OCI-LY7 (cell line): ENCODE data around the gene AFF2. TPM values are rescaled to one million over a fixed set of nuclear protein-coding genes. Genes with fewer than 3 reads are reported as not detected.

ENCODE experiments used
- BruUV-seq: library from RNA; stranded (reverse); fragments of 400-500 nt; replicated peaks from 2 replicates; lab custom pipeline; 2021; lab: Mats Ljungman, UMichigan
- CTCF ChIA-PET: fragments of 300-600 bp; sonication (Branson Sonifier 250); formaldehyde crosslinking; loops from one replicate; lab custom pipeline; 2022; ENCODE audit warnings: antibody characterized with exemption; ENCODE audit not compliant: unreplicated experiment; lab: Charles Lee
- POLR2A ChIA-PET: fragments of 300-600 bp; sonication (Branson Sonifier 250); formaldehyde crosslinking; loops from one replicate; lab custom pipeline; 2022; ENCODE audit warnings: antibody characterized with exemption; lab: Charles Lee
- DNase-seq: peaks from one replicate; pipeline ENCODE4 v3.0.0-alpha.2; 2015; ENCODE audit warnings: low spot score
- H2AFZ ChIP-seq: fragments of 200-600 bp; sonication (generic), shearing (Covaris generic); 2 replicates; pipeline ENCODE4 v1.6.1; 2014; ENCODE audit warnings: mild to moderate bottlenecking, antibody characterized with exemption, low read length, moderate library complexity
- H3K27ac ChIP-seq: fragments of 200-600 bp; sonication (generic); 2 replicates; pipeline ENCODE4 v1.5.1; 2014; ENCODE audit warnings: mixed run types, low read depth, mild to moderate bottlenecking, moderate library complexity, low read length, inconsistent platforms; ENCODE audit not compliant: poor library complexity, severe bottlenecking
- H3K36me3 ChIP-seq: fragments of 200-600 bp; sonication (generic); 2 replicates; pipeline ENCODE4 v1.6.1; 2014; ENCODE audit warnings: mild to moderate bottlenecking, antibody characterized with exemption, low read length, moderate library complexity, mixed read lengths; ENCODE audit not compliant: insufficient read depth
- H3K4me1 ChIP-seq: fragments of 200-600 bp; sonication (generic); 2 replicates; pipeline ENCODE4 v1.5.1; 2014; ENCODE audit warnings: mild to moderate bottlenecking, low read length; ENCODE audit not compliant: insufficient read depth, poor library complexity, severe bottlenecking
- H3K4me2 ChIP-seq: fragments of 200-600 bp; sonication (generic); 2 replicates; pipeline ENCODE4 v1.6.1; 2014; ENCODE audit warnings: mild to moderate bottlenecking, low read length
- H3K4me3 ChIP-seq: fragments of 200-600 bp; sonication (generic); 2 replicates; pipeline ENCODE4 v1.5.1; 2014; ENCODE audit warnings: mild to moderate bottlenecking, low read depth, low read length; ENCODE audit not compliant: poor library complexity, severe bottlenecking
- H3K79me2 ChIP-seq: fragments of 200-600 bp; sonication (generic); 2 replicates; pipeline ENCODE4 v1.6.1; 2016; ENCODE audit warnings: low read depth, mild to moderate bottlenecking, low read length, moderate library complexity, mixed read lengths; ENCODE audit not compliant: insufficient read depth
- H3K9me2 ChIP-seq: fragments of 200-600 bp; sonication (generic); 2 replicates; pipeline ENCODE4 v1.6.1; 2016; ENCODE audit warnings: mild to moderate bottlenecking, low read length, mixed read lengths; ENCODE audit not compliant: insufficient read depth
- H3K9me3 ChIP-seq: fragments of 200-600 bp; sonication (generic); 2 replicates; pipeline ENCODE4 v1.6.1; 2014; ENCODE audit warnings: mild to moderate bottlenecking, mixed run types, low read length, mixed read lengths
- H4K20me1 ChIP-seq: fragments of 200-600 bp; sonication (generic); 2 replicates; pipeline ENCODE4 v1.6.1; 2014; ENCODE audit warnings: mild to moderate bottlenecking, antibody characterized with exemption, low read length, moderate library complexity, mixed read lengths; ENCODE audit not compliant: insufficient read depth
- EZH2phosphoT487 ChIP-seq: fragments of 200-600 bp; sonication (generic); IDR thresholded peaks from 2 replicates; pipeline ENCODE4 v1.6.1; 2018; ENCODE audit warnings: low read depth, borderline replicate concordance, mild to moderate bottlenecking, mixed run types, antibody characterized with exemption, low read length, moderate library complexity, mixed read lengths
- intact Hi-C: fragments of 100-400 bp; cut with micrococcal nuclease; formaldehyde crosslinking; loops from one replicate; pipeline ENCODE4 v1.10.0; 2022; ENCODE audit not compliant: unreplicated experiment
- total RNA-seq, 2 experiments: library from RNA; depleted of rRNA in 1 of 2; stranded (reverse); fragments of >200 nt in 1 of 2; shearing (Covaris generic) in 1 of 2; gene quantifications; 2 replicates each; pipeline ENCODE4 v1.2.3, GENCODE V29; 2014 to 2022
- TF ChIP-seq, protein P1 (sequence below): fragments of 200-600 bp; sonication (generic); conservative IDR thresholded peaks from 2 replicates; pipeline ENCODE4 v1.5.1; 2014; ENCODE audit warnings: mild to moderate bottlenecking, antibody characterized with exemption, low read length, moderate library complexity, mixed read lengths

AFF2 gene
- total RNA-seq, 2 experiments from 2014 or later: 102 to 106 TPM

DNA sequence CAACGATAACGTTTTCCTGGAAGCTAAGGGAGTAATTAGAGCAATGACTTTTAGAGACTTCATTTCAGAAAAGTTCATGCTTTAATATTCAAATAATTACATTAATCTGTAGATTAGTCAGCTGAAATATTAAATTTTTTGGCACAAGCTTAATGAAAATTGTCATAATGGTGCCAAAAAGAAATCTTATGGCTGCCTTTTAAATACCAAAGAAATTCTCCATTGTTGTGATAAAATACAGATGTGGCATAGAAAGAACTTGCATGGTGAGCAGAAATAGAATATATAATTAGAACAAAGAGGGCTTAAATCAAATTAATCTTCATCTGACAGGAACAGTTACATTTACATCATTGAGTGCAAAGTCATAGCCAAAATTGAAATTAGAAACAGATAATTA lies 263.5 kb downstream of the AFF2 start:
- Histone ChIP-seq H3K4me2 (no peak overlapping the region), H3K79me2 (peaks cover 6% of the 10 kb centered on the region; the same call in 1 of the 2 replicates), H3K4me3 (no peak overlapping the region), H3K4me1 (no peaks in the 10 kb centered on the region), H2AFZ (no peak overlapping the region), H4K20me1 (no peaks in the 10 kb centered on the region), H3K27ac (no peak overlapping the region), H3K9me2 (no peaks in the 10 kb centered on the region), H3K9me3 (no peaks in the 10 kb centered on the region), H3K36me3 (no peaks in the 10 kb centered on the region; the same call in 1 of the 2 replicates)
- BruUV-seq: no TSS peak
- TF ChIP-seq, protein P1, sequence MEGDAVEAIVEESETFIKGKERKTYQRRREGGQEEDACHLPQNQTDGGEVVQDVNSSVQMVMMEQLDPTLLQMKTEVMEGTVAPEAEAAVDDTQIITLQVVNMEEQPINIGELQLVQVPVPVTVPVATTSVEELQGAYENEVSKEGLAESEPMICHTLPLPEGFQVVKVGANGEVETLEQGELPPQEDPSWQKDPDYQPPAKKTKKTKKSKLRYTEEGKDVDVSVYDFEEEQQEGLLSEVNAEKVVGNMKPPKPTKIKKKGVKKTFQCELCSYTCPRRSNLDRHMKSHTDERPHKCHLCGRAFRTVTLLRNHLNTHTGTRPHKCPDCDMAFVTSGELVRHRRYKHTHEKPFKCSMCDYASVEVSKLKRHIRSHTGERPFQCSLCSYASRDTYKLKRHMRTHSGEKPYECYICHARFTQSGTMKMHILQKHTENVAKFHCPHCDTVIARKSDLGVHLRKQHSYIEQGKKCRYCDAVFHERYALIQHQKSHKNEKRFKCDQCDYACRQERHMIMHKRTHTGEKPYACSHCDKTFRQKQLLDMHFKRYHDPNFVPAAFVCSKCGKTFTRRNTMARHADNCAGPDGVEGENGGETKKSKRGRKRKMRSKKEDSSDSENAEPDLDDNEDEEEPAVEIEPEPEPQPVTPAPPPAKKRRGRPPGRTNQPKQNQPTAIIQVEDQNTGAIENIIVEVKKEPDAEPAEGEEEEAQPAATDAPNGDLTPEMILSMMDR: no peak
- TF ChIP-seq EZH2phosphoT487: no peak
- no peak for DNase-seq
- ChIA-PET POLR2A (no interaction called here), CTCF (no interaction called here)
- intact Hi-C loops: no loop called here

DNA sequence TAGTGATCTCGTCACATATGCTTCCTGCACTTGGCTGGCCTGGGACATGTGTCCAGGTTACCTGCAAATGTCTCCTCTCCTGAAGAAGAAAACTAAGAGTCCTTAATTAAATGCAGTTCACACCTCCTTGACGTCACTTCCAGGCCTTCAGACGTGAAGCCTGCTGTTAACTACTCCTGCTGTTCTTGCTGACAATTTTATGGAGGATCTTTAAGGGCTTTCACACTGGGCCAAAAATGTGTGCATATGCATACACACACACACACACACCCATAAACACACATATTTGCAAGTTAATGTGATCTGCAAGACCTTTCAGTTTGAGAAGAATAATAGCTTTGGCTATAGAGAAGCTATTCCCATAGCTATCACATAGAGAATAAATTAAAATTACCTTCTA lies 267.9 kb downstream of the AFF2 start:
- ChIA-PET CTCF (no interaction called here), POLR2A (interaction anchor here (2.3 kb wide), 1 partner anchor 14 kb away, joined by 11 read pairs; no protein-coding TSS in a partner anchor)
- Histone ChIP-seq H3K4me2 (no peak overlapping the region), H3K4me1 (peaks cover 21% of the 10 kb centered on the region), H4K20me1 (no peaks in the 10 kb centered on the region), H3K9me3 (no peaks in the 10 kb centered on the region), H3K4me3 (no peak overlapping the region), H3K79me2 (peaks cover 6% of the 10 kb centered on the region; the same call in 1 of the 2 replicates), H3K27ac (no peak overlapping the region), H2AFZ (no peak overlapping the region), H3K36me3 (no peaks in the 10 kb centered on the region; the same call in 1 of the 2 replicates), H3K9me2 (no peaks in the 10 kb centered on the region)
- TF ChIP-seq, protein P1: no peak
- no peak for TF ChIP-seq EZH2phosphoT487
- intact Hi-C loops: no loop called here
- no TSS peak for BruUV-seq
- no peak for DNase-seq

DNA sequence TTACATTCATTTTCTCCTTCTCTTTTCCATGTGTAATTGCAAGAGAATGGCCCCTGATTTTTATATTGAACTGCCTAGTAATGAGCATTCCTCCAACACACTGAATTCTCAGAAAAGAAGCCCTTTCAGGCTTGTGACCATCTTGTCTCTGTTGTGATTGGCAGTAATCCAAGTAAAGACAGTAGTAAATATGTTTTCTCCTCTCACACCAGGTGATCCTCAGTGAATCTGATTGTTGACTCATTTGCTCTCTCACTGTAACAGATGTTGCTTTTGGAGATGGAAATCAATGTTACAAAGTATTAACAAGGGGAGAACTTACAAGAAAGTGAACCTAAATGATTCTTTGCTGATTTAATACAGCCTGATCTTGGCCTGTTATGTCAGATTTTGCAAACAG lies 271.0 kb downstream of the AFF2 start:
- intact Hi-C loops: no loop called here
- no TSS peak for BruUV-seq
- no peaks in the 10 kb centered on the region for H3K9me3 ChIP-seq

More for the DNA sequence above, 271.0 kb downstream of the AFF2 start:
- H3K36me3 ChIP-seq: no peaks in the 10 kb centered on the region; the same call in 1 of the 2 replicates
- H3K4me1 ChIP-seq: peaks cover 21% of the 10 kb centered on the region
- H2AFZ ChIP-seq: no peak overlapping the region
- no peaks in the 10 kb centered on the region for H3K79me2 ChIP-seq
- H3K4me2 ChIP-seq: peak overlapping the region; percentile 34; the same call in 1 of the 2 replicates
- no peaks in the 10 kb centered on the region for H3K9me2 ChIP-seq
- no peak for TF ChIP-seq EZH2phosphoT487
- TF ChIP-seq, protein P1: no peak
- H3K4me3 ChIP-seq: no peak overlapping the region
- no peak for DNase-seq
- no peaks in the 10 kb centered on the region for H4K20me1 ChIP-seq
- CTCF ChIA-PET: no interaction called here
- POLR2A ChIA-PET: no interaction called here
- peak overlapping the region; percentile 15 for H3K27ac ChIP-seq
